Peyer's patch (tissue), 4 donors: ENCODE measurements around the gene CKS2. TPM values are rescaled to one million over a fixed set of nuclear protein-coding genes. Genes with fewer than 3 reads are reported as not detected.

Experiments used
- DNase-seq, 3 donors: peaks; one replicate each; pipeline ENCODE4 v3.0.0-alpha.2; 2017 to 2019
- H3K27ac ChIP-seq, 4 donors: fragments of 200-600 bp; sonication (generic); one replicate each; pipeline ENCODE4 v1.5.1; 2016 to 2019
- H3K27me3 ChIP-seq, 2 donors: fragments of 200-600 bp; sonication (generic); one replicate each; pipeline ENCODE4 v1.5.1; 2019
- H3K36me3 ChIP-seq, 3 donors: fragments of 200-600 bp; sonication (generic); one replicate each; pipeline ENCODE4 v1.5.1; 2016 to 2019
- H3K4me1 ChIP-seq, 4 donors: fragments of 200-600 bp; sonication (generic); one replicate each; pipeline ENCODE4 v1.5.1; 2016 to 2019
- H3K4me3 ChIP-seq, 4 donors: fragments of 200-600 bp; sonication (generic); 1 replicate in 3 of 4; 2 replicates in 1 of 4; pipeline ENCODE4 v1.5.1; 2016 to 2019; ENCODE audit warnings: mild to moderate bottlenecking in 1 of 4
- H3K9me3 ChIP-seq, 4 donors: fragments of 200-600 bp; sonication (generic); one replicate each; pipeline ENCODE4 v1.5.1; 2016 to 2019; ENCODE audit warnings: mild to moderate bottlenecking in 1 of 4
- CTCF ChIP-seq, 6 experiments: fragments of 450-650 bp in 4 of 6; fragments of 200-600 bp in 2 of 6; sonication (generic) in 1 of 6; IDR thresholded peaks; one replicate each; pipeline ENCODE4 v1.5.1; 2017 to 2019; ENCODE audit warnings: antibody characterized with exemption in 6 of 6, mild to moderate bottlenecking in 3 of 6, moderate library complexity in 1 of 6
- POLR2A ChIP-seq, 2 donors: fragments of 450-650 bp; IDR thresholded peaks; one replicate each; pipeline ENCODE4 v1.5.1; 2017; ENCODE audit warnings: antibody characterized with exemption in 2 of 2, mild to moderate bottlenecking in 2 of 2, moderate library complexity in 2 of 2
- total RNA-seq, 4 donors: library from RNA; depleted of rRNA; stranded (reverse); fragments of >200 nt; gene quantifications; one replicate each; pipeline ENCODE4 v1.1.0, GENCODE V29; 2016

The CKS2 gene
- total RNA-seq, 4 donors from 2014 or later, result 11.9 to 42.1 (median 17.8) TPM

- no peaks in the 10 kb centered on the region for H3K36me3 ChIP-seq
- H3K27ac ChIP-seq, result peak overlapping the region; percentile 99 to 100 (median 100)
- peaks cover 0 to 33% (median 5%) of the 10 kb centered on the region in 4 donors for H3K4me1 ChIP-seq
- no peaks in the 10 kb centered on the region for H3K9me3 ChIP-seq
- TF ChIP-seq POLR2A (IDR thresholded peaks at IDR 0.05) (no peak), CTCF (IDR thresholded peaks at IDR 0.05) (no peak)
- no peak for DNase-seq
- H3K27me3 ChIP-seq, result no peaks in the 10 kb centered on the region
- no peak overlapping the region for H3K4me3 ChIP-seq
Measured at GRCh38 chr9:89309166-89309565, 1.8 kb upstream of the CKS2 start.

GRCh38 chr9:89309608-89310474 is 1.2 kb upstream of the CKS2 start:
- Histone ChIP-seq H3K4me1 (peaks cover 0 to 33% (median 5%) of the 10 kb centered on the region in 4 donors), H3K36me3 (no peaks in the 10 kb centered on the region), H3K27ac (peak overlapping the region; percentile 99 to 100 (median 100)), H3K4me3 (peak overlapping the region; percentile 80 to 95 (median 90)), H3K9me3 (no peaks in the 10 kb centered on the region), H3K27me3 (no peaks in the 10 kb centered on the region)
- peak in 1 of 3 donors; percentile 52 for DNase-seq
- no peak for TF ChIP-seq CTCF (IDR thresholded peaks at IDR 0.05)
- TF ChIP-seq POLR2A (IDR thresholded peaks at IDR 0.05), result peak; percentile 29 to 47

- no peaks in the 10 kb centered on the region for H3K27me3 ChIP-seq
- H3K36me3 ChIP-seq, result no peaks in the 10 kb centered on the region
- TF ChIP-seq POLR2A (IDR thresholded peaks at IDR 0.05), result no peak
- no peak for TF ChIP-seq CTCF (IDR thresholded peaks at IDR 0.05)
- H3K4me3 ChIP-seq, result peak overlapping the region; percentile 79 to 91 (median 86)
- H3K4me1 ChIP-seq, result peaks cover 0 to 33% (median 5%) of the 10 kb centered on the region in 4 donors
- H3K27ac ChIP-seq, result peak overlapping the region; percentile 86 to 100 (median 100)
- peak in 2 of 3 donors; percentile 55 to 58 for DNase-seq
- no peaks in the 10 kb centered on the region for H3K9me3 ChIP-seq
Measured at GRCh38 chr9:89311346-89312221, 589 bp downstream of the CKS2 start.

- Histone ChIP-seq H3K4me3 (peak overlapping the region in 3 of 4 donors; percentile 79 to 88 (median 84)), H3K36me3 (no peaks in the 10 kb centered on the region), H3K4me1 (peaks cover 0 to 33% (median 5%) of the 10 kb centered on the region in 4 donors), H3K27me3 (no peaks in the 10 kb centered on the region), H3K9me3 (no peaks in the 10 kb centered on the region), H3K27ac (peak overlapping the region in 3 of 4 donors; percentile 16 to 100 (median 99))
- no peak for TF ChIP-seq POLR2A (IDR thresholded peaks at IDR 0.05)
- no peak for TF ChIP-seq CTCF (IDR thresholded peaks at IDR 0.05)
- no peak for DNase-seq
Measured at GRCh38 chr9:89312222-89312571, 1.2 kb downstream of the CKS2 start.

- H3K4me3 ChIP-seq, result no peak overlapping the region
- H3K9me3 ChIP-seq, result no peaks in the 10 kb centered on the region
- peaks cover 0 to 40% (median 5%) of the 10 kb centered on the region in 4 donors for H3K4me1 ChIP-seq
- no peak for DNase-seq
- no peaks in the 10 kb centered on the region for H3K27me3 ChIP-seq
- TF ChIP-seq CTCF (IDR thresholded peaks at IDR 0.05) (no peak), POLR2A (IDR thresholded peaks at IDR 0.05) (no peak)
- H3K36me3 ChIP-seq, result no peaks in the 10 kb centered on the region
- H3K27ac ChIP-seq, result no peak overlapping the region
Measured at GRCh38 chr9:89313842-89314241, 2.8 kb downstream of the CKS2 start.
